Measurements from ENCODE around the gene LSAMP. TPM values are rescaled to one million over a fixed set of nuclear protein-coding genes. Genes with fewer than 3 reads are reported as not detected.
"Not testable (repeated sequence)": the region's sequence is repeated elsewhere in the genome, so short reads cannot be mapped to it uniquely, and the experiment has no call there.

The LSAMP gene
- total and polyA plus RNA-seq, 9 of the 15 experiments (the other 6 are each of a cell fraction or from before 2014, with no cell fraction given): 0.09 to 0.11 TPM; not detected in 7

DNA sequence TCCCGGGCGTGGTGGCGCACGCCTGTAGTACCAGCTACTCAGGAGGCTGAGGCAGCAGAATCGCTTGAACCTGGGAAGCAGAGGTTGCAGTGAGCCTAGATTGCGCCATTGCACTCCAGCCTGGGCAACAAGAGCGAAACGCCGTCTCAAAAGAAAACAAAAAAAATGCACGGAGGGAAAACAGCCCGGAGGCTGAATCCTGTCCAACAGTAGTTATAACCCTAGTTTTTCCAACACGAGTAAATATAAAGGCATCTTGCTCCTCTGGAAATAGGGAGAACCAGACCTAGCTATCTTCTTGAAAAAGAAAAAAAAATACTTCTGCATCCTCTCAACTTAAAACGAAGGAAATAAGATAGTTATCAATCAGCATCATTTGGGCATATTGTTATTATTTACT lies 661.9 kb downstream of the LSAMP start:
- intact Hi-C loops (cut with micrococcal nuclease): loop anchor here (10.0 kb wide), 1 partner anchor 689 kb away; no protein-coding TSS in a partner anchor
- not testable (repeated sequence) for H3K4me3 ChIP-seq
- 49% methylated on average over 8 of the region's 13 CpGs for WGBS (ENCODE audit: insufficient coverage, low coverage, missing lambda C conversion rate)

DNA sequence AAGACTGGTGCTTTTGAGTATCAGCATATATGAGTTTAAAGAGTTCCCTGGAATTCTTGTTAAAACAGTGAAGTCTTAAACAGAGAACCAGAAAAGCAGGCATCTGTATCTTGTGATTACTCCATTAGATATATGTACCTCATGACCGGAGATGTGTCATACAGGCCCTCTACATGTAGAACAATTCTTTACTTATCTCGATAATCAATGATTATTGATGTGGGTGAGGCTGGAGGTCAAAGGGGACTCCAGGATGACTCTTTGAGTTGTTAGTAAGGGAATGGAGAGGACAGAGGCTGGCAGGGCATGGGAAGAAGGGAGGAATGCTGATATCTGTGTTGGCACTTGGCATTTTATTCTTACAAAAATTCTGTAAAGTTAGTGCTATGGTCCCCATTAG lies 666.3 kb downstream of the LSAMP start:
- DNase-seq (ENCODE audit: extremely low read depth in 1 of 4, low spot score in 3 of 4): no peak
- TF ChIP-seq FOXP1 (CRISPR knock-in tag; IDR thresholded peaks at IDR 0.05): no peak
- no peak for TF ChIP-seq ZNF431 (CRISPR knock-in tag; IDR thresholded peaks at IDR 0.05)
- TF ChIP-seq, protein P1, sequence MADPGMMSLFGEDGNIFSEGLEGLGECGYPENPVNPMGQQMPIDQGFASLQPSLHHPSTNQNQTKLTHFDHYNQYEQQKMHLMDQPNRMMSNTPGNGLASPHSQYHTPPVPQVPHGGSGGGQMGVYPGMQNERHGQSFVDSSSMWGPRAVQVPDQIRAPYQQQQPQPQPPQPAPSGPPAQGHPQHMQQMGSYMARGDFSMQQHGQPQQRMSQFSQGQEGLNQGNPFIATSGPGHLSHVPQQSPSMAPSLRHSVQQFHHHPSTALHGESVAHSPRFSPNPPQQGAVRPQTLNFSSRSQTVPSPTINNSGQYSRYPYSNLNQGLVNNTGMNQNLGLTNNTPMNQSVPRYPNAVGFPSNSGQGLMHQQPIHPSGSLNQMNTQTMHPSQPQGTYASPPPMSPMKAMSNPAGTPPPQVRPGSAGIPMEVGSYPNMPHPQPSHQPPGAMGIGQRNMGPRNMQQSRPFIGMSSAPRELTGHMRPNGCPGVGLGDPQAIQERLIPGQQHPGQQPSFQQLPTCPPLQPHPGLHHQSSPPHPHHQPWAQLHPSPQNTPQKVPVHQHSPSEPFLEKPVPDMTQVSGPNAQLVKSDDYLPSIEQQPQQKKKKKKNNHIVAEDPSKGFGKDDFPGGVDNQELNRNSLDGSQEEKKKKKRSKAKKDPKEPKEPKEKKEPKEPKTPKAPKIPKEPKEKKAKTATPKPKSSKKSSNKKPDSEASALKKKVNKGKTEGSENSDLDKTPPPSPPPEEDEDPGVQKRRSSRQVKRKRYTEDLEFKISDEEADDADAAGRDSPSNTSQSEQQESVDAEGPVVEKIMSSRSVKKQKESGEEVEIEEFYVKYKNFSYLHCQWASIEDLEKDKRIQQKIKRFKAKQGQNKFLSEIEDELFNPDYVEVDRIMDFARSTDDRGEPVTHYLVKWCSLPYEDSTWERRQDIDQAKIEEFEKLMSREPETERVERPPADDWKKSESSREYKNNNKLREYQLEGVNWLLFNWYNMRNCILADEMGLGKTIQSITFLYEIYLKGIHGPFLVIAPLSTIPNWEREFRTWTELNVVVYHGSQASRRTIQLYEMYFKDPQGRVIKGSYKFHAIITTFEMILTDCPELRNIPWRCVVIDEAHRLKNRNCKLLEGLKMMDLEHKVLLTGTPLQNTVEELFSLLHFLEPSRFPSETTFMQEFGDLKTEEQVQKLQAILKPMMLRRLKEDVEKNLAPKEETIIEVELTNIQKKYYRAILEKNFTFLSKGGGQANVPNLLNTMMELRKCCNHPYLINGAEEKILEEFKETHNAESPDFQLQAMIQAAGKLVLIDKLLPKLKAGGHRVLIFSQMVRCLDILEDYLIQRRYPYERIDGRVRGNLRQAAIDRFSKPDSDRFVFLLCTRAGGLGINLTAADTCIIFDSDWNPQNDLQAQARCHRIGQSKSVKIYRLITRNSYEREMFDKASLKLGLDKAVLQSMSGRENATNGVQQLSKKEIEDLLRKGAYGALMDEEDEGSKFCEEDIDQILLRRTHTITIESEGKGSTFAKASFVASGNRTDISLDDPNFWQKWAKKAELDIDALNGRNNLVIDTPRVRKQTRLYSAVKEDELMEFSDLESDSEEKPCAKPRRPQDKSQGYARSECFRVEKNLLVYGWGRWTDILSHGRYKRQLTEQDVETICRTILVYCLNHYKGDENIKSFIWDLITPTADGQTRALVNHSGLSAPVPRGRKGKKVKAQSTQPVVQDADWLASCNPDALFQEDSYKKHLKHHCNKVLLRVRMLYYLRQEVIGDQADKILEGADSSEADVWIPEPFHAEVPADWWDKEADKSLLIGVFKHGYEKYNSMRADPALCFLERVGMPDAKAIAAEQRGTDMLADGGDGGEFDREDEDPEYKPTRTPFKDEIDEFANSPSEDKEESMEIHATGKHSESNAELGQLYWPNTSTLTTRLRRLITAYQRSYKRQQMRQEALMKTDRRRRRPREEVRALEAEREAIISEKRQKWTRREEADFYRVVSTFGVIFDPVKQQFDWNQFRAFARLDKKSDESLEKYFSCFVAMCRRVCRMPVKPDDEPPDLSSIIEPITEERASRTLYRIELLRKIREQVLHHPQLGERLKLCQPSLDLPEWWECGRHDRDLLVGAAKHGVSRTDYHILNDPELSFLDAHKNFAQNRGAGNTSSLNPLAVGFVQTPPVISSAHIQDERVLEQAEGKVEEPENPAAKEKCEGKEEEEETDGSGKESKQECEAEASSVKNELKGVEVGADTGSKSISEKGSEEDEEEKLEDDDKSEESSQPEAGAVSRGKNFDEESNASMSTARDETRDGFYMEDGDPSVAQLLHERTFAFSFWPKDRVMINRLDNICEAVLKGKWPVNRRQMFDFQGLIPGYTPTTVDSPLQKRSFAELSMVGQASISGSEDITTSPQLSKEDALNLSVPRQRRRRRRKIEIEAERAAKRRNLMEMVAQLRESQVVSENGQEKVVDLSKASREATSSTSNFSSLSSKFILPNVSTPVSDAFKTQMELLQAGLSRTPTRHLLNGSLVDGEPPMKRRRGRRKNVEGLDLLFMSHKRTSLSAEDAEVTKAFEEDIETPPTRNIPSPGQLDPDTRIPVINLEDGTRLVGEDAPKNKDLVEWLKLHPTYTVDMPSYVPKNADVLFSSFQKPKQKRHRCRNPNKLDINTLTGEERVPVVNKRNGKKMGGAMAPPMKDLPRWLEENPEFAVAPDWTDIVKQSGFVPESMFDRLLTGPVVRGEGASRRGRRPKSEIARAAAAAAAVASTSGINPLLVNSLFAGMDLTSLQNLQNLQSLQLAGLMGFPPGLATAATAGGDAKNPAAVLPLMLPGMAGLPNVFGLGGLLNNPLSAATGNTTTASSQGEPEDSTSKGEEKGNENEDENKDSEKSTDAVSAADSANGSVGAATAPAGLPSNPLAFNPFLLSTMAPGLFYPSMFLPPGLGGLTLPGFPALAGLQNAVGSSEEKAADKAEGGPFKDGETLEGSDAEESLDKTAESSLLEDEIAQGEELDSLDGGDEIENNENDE (IDR thresholded peaks at IDR 0.05; ENCODE audit: low read depth, low read length): no peak
- no TSS peak for BruUV-seq (replicated peaks)
- Histone ChIP-seq H3K79me2 (ENCODE audit: control insufficient read depth, insufficient read depth, low read length) (no peaks in the 10 kb centered on the region), H2AFZ (ENCODE audit: low read depth, low read length) (no peak overlapping the region), H3K27me3 (ENCODE audit: control insufficient read depth in 2 of 2, insufficient read depth in 2 of 2, low read length in 2 of 2) (no peaks in the 10 kb centered on the region), H3K36me3 (ENCODE audit: control insufficient read depth, insufficient read depth, low read length) (no peaks in the 10 kb centered on the region), H3K9me1 (ENCODE audit: control insufficient read depth, insufficient read depth, low read length) (no peaks in the 10 kb centered on the region), H4K20me1 (replicated peaks; ENCODE audit: control insufficient read depth, insufficient read depth, low read length) (no peaks in the 10 kb centered on the region), H3K4me3 (no peak overlapping the region), H3K27ac (ENCODE audit: extremely low read depth, low read depth, low read length) (no peak overlapping the region), H3K9ac (ENCODE audit: insufficient read depth in 1 of 2, low read depth in 2 of 2, low read length in 2 of 2) (no peak overlapping the region), H3K9me3 (replicated peaks; ENCODE audit: control insufficient read depth, insufficient read depth, low read depth, low read length) (no peaks in the 10 kb centered on the region), H3K4me2 (ENCODE audit: insufficient read depth, low read length) (no peak overlapping the region), H3K4me1 (replicated peaks in 1 of 2; ENCODE audit: control insufficient read depth in 2 of 2, insufficient read depth in 2 of 2, low read length in 2 of 2) (peaks cover 0 to 4% of the 10 kb centered on the region in 2 experiments; a peak in 2 of 5 replicates)
- FAIRE-seq: no peak
- CTCF ChIA-PET (ENCODE audit: low intra/inter-chr PET ratio): interaction anchor here (0.6 kb wide), 1 partner anchor 691 kb away, joined by 3 read pairs; no protein-coding TSS in a partner anchor
- 36% methylated on average over 2 of the region's 2 CpGs for WGBS (ENCODE audit: insufficient coverage, low coverage, missing lambda C conversion rate)
- ATAC-seq: no peak
- intact Hi-C loops (cut with micrococcal nuclease): no loop called here
- in situ Hi-C loops (cut with MboI): no loop called here
- POLR2A ChIA-PET: interaction anchor here (1.2 kb wide), 1 partner anchor 58 kb away, joined by 3 read pairs; no protein-coding TSS in a partner anchor

More for the DNA sequence above, 661.9 kb downstream of the LSAMP start:
- 0 out of 2 replicates have a peak, but pooled peaks have one; percentile 26 for TF ChIP-seq CEBPB (tag; IDR thresholded peaks at IDR 0.05)
- ChIA-PET POLR2A (interaction anchor here (0.6 kb wide), 2 partner anchors 692 to 1634 kb away, joined by 3 to 5 read pairs; no protein-coding TSS in a partner anchor), CTCF (ENCODE audit: low intra/inter-chr PET ratio) (interaction anchor here (1.7 kb wide), 2 partner anchors 37 to 91 kb away, joined by 5 to 8 read pairs; no protein-coding TSS in a partner anchor)
- H3K79me2 ChIP-seq (ENCODE audit: control insufficient read depth, insufficient read depth, low read length); H3K9me1 ChIP-seq (ENCODE audit: control insufficient read depth, insufficient read depth, low read length); in situ Hi-C loops (cut with MboI); FAIRE-seq; ATAC-seq; H3K36me3 ChIP-seq (ENCODE audit: control insufficient read depth, insufficient read depth, low read length); H4K20me1 ChIP-seq (replicated peaks; ENCODE audit: control insufficient read depth, insufficient read depth, low read length); H3K9me3 ChIP-seq (replicated peaks; ENCODE audit: control insufficient read depth, insufficient read depth, low read depth, low read length); H3K4me1 ChIP-seq (replicated peaks in 1 of 2; ENCODE audit: control insufficient read depth in 2 of 2, insufficient read depth in 2 of 2, low read length in 2 of 2); H3K27me3 ChIP-seq (ENCODE audit: control insufficient read depth in 2 of 2, insufficient read depth in 2 of 2, low read length in 2 of 2); DNase-seq (ENCODE audit: extremely low read depth in 1 of 4, low spot score in 3 of 4); BruUV-seq (replicated peaks): not testable (repeated sequence)
- H3K4me2 ChIP-seq (ENCODE audit: insufficient read depth, low read length): peak overlapping the region; percentile 77; the same call in 1 of the 2 replicates
- H2AFZ ChIP-seq (ENCODE audit: low read depth, low read length): peak overlapping the region; percentile 82
- peak overlapping the region; percentile 72; the same call in 1 of the 3 replicates for H3K27ac ChIP-seq (ENCODE audit: extremely low read depth, low read depth, low read length)
- peak overlapping the region in 1 of 2 experiments; percentile 56; a peak in 2 of 4 replicates for H3K9ac ChIP-seq (ENCODE audit: insufficient read depth in 1 of 2, low read depth in 2 of 2, low read length in 2 of 2)
